Esophagus muscularis mucosa (tissue), 3 donors: ENCODE measurements around the gene ZNF397.

ENCODE experiments used
- POLR2A ChIP-seq: fragments of 450-650 bp; IDR thresholded peaks from one replicate; pipeline ENCODE4 v1.6.1; 2017; ENCODE audit warnings: antibody characterized with exemption, moderate library complexity, mild to moderate bottlenecking, low read depth
- TF ChIP-seq, protein P1 (sequence below), 3 experiments: fragments of 200-600 bp in 2 of 3; fragments of 450-650 bp in 1 of 3; sonication (generic) in 2 of 3; IDR thresholded peaks; one replicate each; pipeline ENCODE4 v1.5.1; 2017 to 2019; ENCODE audit warnings: antibody characterized with exemption in 3 of 3, mild to moderate bottlenecking in 2 of 3, moderate library complexity in 1 of 3

DNA sequence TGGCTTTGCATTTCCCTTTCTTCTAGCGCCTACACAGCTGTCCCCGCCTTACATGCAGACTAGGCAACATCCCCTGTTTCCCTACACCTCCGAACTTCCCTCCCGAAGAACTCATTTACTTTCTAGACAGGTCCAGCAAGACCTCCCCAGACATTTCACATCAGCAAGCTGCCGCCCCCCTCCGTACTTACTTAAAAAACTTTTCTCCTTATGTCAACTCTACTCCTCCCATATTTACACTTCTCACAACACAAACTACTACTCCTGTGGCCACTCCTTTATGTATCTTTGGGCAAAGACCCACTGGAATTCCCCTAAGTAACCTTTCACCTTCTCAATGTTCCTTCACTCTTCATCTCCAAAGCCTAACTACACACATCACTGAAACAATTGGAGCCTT is 20.4 kb upstream of the ZNF397 start:
- no peak for TF ChIP-seq POLR2A
- TF ChIP-seq, protein P1, sequence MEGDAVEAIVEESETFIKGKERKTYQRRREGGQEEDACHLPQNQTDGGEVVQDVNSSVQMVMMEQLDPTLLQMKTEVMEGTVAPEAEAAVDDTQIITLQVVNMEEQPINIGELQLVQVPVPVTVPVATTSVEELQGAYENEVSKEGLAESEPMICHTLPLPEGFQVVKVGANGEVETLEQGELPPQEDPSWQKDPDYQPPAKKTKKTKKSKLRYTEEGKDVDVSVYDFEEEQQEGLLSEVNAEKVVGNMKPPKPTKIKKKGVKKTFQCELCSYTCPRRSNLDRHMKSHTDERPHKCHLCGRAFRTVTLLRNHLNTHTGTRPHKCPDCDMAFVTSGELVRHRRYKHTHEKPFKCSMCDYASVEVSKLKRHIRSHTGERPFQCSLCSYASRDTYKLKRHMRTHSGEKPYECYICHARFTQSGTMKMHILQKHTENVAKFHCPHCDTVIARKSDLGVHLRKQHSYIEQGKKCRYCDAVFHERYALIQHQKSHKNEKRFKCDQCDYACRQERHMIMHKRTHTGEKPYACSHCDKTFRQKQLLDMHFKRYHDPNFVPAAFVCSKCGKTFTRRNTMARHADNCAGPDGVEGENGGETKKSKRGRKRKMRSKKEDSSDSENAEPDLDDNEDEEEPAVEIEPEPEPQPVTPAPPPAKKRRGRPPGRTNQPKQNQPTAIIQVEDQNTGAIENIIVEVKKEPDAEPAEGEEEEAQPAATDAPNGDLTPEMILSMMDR (IDR thresholded peaks at IDR 0.05), result no peak
